Trophoblast cell (in vitro differentiated cells and primary cell): Measurements from ENCODE around the gene TMEM52.

ENCODE experiments used
- DNase-seq, 2 donors: peaks; one replicate each; pipeline ENCODE4 v3.0.0-alpha.2; 2016
- H2AFZ ChIP-seq: 2 replicates; pipeline ENCODE4 v1.6.1; 2013; ENCODE audit warnings: low read length, moderate library complexity, mild to moderate bottlenecking; ENCODE audit not compliant: insufficient read depth, poor library complexity
- H2AK5ac ChIP-seq: 2 replicates; pipeline ENCODE4 v1.6.1; 2013; ENCODE audit warnings: mild to moderate bottlenecking, low read length
- H2BK120ac ChIP-seq: 2 replicates; pipeline ENCODE4 v1.6.1; 2013; ENCODE audit warnings: low read length, mild to moderate bottlenecking, moderate library complexity; ENCODE audit not compliant: insufficient read depth, poor library complexity
- H2BK12ac ChIP-seq: 2 replicates; pipeline ENCODE4 v1.6.1; 2013; ENCODE audit warnings: mild to moderate bottlenecking, low read length, moderate library complexity
- H2BK5ac ChIP-seq: 2 replicates; pipeline ENCODE4 v1.6.1; 2013; ENCODE audit warnings: low read length, low read depth, moderate library complexity, mild to moderate bottlenecking; ENCODE audit not compliant: poor library complexity
- H3K14ac ChIP-seq: 2 replicates; pipeline ENCODE4 v1.6.1; 2013; ENCODE audit warnings: mild to moderate bottlenecking, low read length
- H3K18ac ChIP-seq: 2 replicates; pipeline ENCODE4 v1.6.1; 2013; ENCODE audit warnings: mild to moderate bottlenecking, low read length
- H3K23ac ChIP-seq: 2 replicates; pipeline ENCODE4 v1.6.1; 2013; ENCODE audit warnings: low read length
- H3K27ac ChIP-seq: 2 replicates; pipeline ENCODE4 v1.5.1; 2013; ENCODE audit warnings: low read depth, mild to moderate bottlenecking, inconsistent platforms, low read length, moderate library complexity
- H3K27me3 ChIP-seq: 2 replicates; pipeline ENCODE4 v1.6.1; 2013; ENCODE audit warnings: inconsistent platforms, mild to moderate bottlenecking, low read length, moderate library complexity; ENCODE audit not compliant: insufficient read depth
- H3K36me3 ChIP-seq, 2 experiments: 1 replicate in 1 of 2; 2 replicates in 1 of 2; pipeline ENCODE4 v1.6.1; 2013; ENCODE audit warnings: low read length in 2 of 2, mild to moderate bottlenecking in 2 of 2, moderate library complexity in 1 of 2; ENCODE audit not compliant: insufficient read depth in 2 of 2, control insufficient read depth in 1 of 2
- H3K4ac ChIP-seq: 2 replicates; pipeline ENCODE4 v1.6.1; 2013; ENCODE audit warnings: low read depth, mild to moderate bottlenecking, low read length, moderate library complexity
- H3K4me1 ChIP-seq, 2 experiments: 1 replicate in 1 of 2; 2 replicates in 1 of 2; pipeline ENCODE4 v1.6.1; 2013; ENCODE audit warnings: low read length in 2 of 2, mild to moderate bottlenecking in 2 of 2, moderate library complexity in 1 of 2; ENCODE audit not compliant: insufficient read depth in 2 of 2, control insufficient read depth in 1 of 2
- H3K4me2 ChIP-seq: 2 replicates; pipeline ENCODE4 v1.6.1; 2013; ENCODE audit warnings: inconsistent platforms, mild to moderate bottlenecking, low read length, moderate library complexity
- H3K4me3 ChIP-seq: 2 replicates; pipeline ENCODE4 v1.5.1; 2013; ENCODE audit warnings: mild to moderate bottlenecking, low read depth, low read length, inconsistent platforms
- H3K79me1 ChIP-seq: one replicate; pipeline ENCODE4 v1.6.1; 2013; ENCODE audit warnings: low read length
- H3K79me2 ChIP-seq: 2 replicates; pipeline ENCODE4 v1.6.1; 2013; ENCODE audit warnings: low read length, mild to moderate bottlenecking; ENCODE audit not compliant: control insufficient read depth, insufficient read depth, poor library complexity
- H3K9ac ChIP-seq: 2 replicates; pipeline ENCODE4 v1.6.1; 2013; ENCODE audit warnings: mild to moderate bottlenecking, low read length
- H3K9me3 ChIP-seq: 2 replicates; pipeline ENCODE4 v1.6.1; 2013; ENCODE audit warnings: low read depth, mild to moderate bottlenecking, control low read depth, inconsistent platforms, low read length; ENCODE audit not compliant: insufficient read depth
- H4K12ac ChIP-seq: 2 replicates; pipeline ENCODE4 v1.6.1; 2013; ENCODE audit warnings: low read depth, mild to moderate bottlenecking, low read length, moderate library complexity
- H4K8ac ChIP-seq: 2 replicates; pipeline ENCODE4 v1.6.1; 2013; ENCODE audit warnings: low read depth, mild to moderate bottlenecking, low read length, moderate library complexity
- H4K91ac ChIP-seq: one replicate; pipeline ENCODE4 v1.6.1; 2013; ENCODE audit warnings: low read depth, mild to moderate bottlenecking, low read length, moderate library complexity
- WGBS: extraction: QIAGEN DNeasy Blood & Tissue Kit; methylation state at CpG from one replicate; pipeline ENCODE4 v1.1.7; 2013; ENCODE audit warnings: missing lambda C conversion rate; ENCODE audit not compliant: insufficient read length, insufficient coverage; ENCODE audit errors: extremely low coverage; 5-methylcytosine and 5-hydroxymethylcytosine counted together

Gene TMEM52

DNA sequence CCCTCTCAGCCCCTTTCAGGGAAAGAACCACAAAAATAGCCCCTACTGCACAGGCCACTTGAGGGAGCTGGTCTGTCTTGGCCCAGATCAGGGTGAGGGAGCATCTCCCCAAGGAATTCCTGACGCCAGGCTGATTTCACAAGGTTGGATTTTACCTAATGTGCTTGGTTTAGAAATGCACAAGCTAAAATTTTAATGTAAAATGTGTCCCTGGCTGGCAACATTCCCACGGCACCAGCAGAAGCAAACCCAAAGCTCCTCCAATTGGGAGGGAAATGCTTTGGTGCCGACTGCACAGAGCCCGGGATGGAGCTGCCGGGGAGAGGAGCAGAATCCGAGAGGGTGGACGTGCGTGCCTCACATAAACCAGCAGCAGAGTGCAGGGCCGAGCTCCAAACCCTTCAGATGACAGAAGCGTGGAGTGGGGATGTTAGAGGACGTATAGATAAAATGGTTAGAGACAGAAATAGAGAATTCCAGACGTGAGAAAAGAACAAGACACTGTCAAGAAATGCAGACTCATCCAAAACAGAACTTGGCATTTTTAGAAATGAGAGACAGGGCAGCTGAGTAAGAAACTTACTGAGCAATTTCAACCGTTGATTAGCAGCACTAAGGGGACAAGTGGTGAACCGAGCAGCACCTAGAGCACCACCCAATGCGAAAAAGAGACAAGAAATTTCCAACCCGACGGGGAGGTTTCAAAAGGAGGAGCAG, 41.6 kb upstream of the TMEM52 start:
- no peak overlapping the region for H2BK5ac ChIP-seq
- no peak overlapping the region for H3K4me3 ChIP-seq
- no peak overlapping the region for H3K27ac ChIP-seq
- H3K4ac ChIP-seq = no peak overlapping the region
- H4K91ac ChIP-seq = no peak overlapping the region
- H3K4me2 ChIP-seq = no peak overlapping the region
- H2AFZ ChIP-seq = no peak overlapping the region
- H4K12ac ChIP-seq = no peak overlapping the region
- no peak overlapping the region for H3K9ac ChIP-seq
- no peaks in the 10 kb centered on the region for H3K36me3 ChIP-seq
- no peak overlapping the region for H3K23ac ChIP-seq
- H3K14ac ChIP-seq = no peak overlapping the region
- no peak overlapping the region for H4K8ac ChIP-seq
- H3K79me2 ChIP-seq = no peaks in the 10 kb centered on the region
- H3K27me3 ChIP-seq = no peaks in the 10 kb centered on the region
- H3K4me1 ChIP-seq = peaks cover 0 to 2% of the 10 kb centered on the region in 2 experiments
- H2BK120ac ChIP-seq = no peak overlapping the region
- H3K9me3 ChIP-seq = no peaks in the 10 kb centered on the region
- no peaks in the 10 kb centered on the region for H3K79me1 ChIP-seq
- no CpG with 5 or more reads among the region's 17 CpGs for WGBS
- no peak overlapping the region for H3K18ac ChIP-seq
- H2BK12ac ChIP-seq = no peak overlapping the region
- peak in 1 of 2 donors; percentile 15 for DNase-seq
- H2AK5ac ChIP-seq = no peak overlapping the region

DNA sequence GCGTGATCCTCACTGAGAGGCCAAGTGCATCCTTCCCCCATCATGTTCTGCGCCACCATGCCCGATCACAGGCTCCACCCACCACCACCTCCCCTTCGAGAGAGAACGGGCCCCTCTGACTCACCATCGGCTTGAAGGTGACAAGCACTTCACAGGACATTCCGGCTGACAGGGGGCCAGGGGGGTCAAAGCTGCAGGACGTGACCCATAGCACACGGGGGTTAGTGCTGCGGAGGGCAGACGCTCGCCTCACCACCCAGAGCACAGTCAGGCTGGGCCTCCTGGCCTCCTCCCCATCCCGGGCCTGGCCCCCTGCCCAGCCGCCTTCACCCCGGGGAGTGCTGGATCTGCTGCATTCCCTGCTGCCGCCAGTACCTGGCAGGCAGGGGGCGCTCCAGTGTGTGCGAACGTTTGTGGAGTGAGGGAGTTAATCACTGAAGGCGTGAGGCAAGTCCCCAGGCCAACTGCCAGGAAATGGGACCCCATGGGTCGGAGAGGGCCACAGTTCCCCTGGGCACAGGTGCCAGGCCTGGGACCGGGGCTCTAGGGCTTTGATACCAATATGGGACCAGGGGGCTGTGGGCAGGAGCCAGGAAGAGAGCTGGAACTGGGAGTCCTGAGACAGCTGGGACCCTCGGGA, 40.9 kb upstream of the TMEM52 start:
- WGBS = no CpG with 5 or more reads among the region's 23 CpGs
- Histone ChIP-seq H3K4ac (no peak overlapping the region), H3K4me1 (peaks cover 0 to 2% of the 10 kb centered on the region in 2 experiments)

DNA sequence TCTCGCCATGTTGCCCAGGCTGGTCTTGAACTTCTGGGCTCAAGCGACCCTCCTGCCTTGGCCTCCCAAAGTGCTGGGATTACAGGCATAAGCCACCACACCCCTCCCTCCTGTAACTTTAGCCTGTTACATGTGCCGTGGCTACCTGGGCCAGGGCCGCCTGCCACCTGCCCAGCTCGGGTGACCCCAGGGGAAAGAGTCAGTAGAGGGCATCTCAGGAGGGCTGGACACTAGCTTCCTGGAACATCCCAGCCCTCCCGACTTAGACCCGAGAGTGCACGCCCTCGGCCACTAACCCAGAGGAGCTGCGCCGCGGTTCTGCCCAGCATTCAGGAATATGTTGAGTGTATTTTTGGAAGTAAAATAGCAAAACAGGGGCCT, 40.4 kb upstream of the TMEM52 start:
- no CpG with 5 or more reads among the region's 12 CpGs for WGBS
- no peak overlapping the region for H3K4me2 ChIP-seq
- no peak overlapping the region for H2AK5ac ChIP-seq
- no peak overlapping the region for H3K4ac ChIP-seq
- H3K4me3 ChIP-seq = no peak overlapping the region
- H3K9ac ChIP-seq = no peak overlapping the region
- no peak overlapping the region for H2BK120ac ChIP-seq
- no peaks in the 10 kb centered on the region for H3K79me1 ChIP-seq
- H2BK5ac ChIP-seq = no peak overlapping the region
- H4K8ac ChIP-seq = no peak overlapping the region
- H4K91ac ChIP-seq = no peak overlapping the region
- peaks cover 2% of the 10 kb centered on the region for H3K9me3 ChIP-seq
- no peak for DNase-seq
- no peak overlapping the region for H3K14ac ChIP-seq
- no peak overlapping the region for H2AFZ ChIP-seq
- no peak overlapping the region for H3K18ac ChIP-seq
- H2BK12ac ChIP-seq = no peak overlapping the region
- peaks cover 0 to 2% of the 10 kb centered on the region in 2 experiments for H3K4me1 ChIP-seq
- no peak overlapping the region for H3K27ac ChIP-seq
- no peak overlapping the region for H4K12ac ChIP-seq
- no peaks in the 10 kb centered on the region for H3K36me3 ChIP-seq
- no peaks in the 10 kb centered on the region for H3K27me3 ChIP-seq
- H3K79me2 ChIP-seq = no peaks in the 10 kb centered on the region
- H3K23ac ChIP-seq = no peak overlapping the region

More for the DNA sequence above, 40.9 kb upstream of the TMEM52 start:
- Histone ChIP-seq H4K12ac (no peak overlapping the region), H3K79me2 (no peaks in the 10 kb centered on the region), H2BK12ac (no peak overlapping the region), H3K4me3 (no peak overlapping the region), H3K14ac (no peak overlapping the region), H3K27me3 (no peaks in the 10 kb centered on the region), H3K9me3 (peaks cover under 1% of the 10 kb centered on the region), H2BK5ac (no peak overlapping the region), H2BK120ac (no peak overlapping the region), H3K79me1 (no peaks in the 10 kb centered on the region), H4K8ac (no peak overlapping the region), H3K18ac (no peak overlapping the region), H2AK5ac (no peak overlapping the region), H3K27ac (no peak overlapping the region), H4K91ac (no peak overlapping the region), H3K4me2 (peak overlapping the region; percentile 41), H3K9ac (no peak overlapping the region), H3K36me3 (no peaks in the 10 kb centered on the region), H2AFZ (no peak overlapping the region), H3K23ac (no peak overlapping the region)
- DNase-seq = peak; percentile 69 to 84

DNA sequence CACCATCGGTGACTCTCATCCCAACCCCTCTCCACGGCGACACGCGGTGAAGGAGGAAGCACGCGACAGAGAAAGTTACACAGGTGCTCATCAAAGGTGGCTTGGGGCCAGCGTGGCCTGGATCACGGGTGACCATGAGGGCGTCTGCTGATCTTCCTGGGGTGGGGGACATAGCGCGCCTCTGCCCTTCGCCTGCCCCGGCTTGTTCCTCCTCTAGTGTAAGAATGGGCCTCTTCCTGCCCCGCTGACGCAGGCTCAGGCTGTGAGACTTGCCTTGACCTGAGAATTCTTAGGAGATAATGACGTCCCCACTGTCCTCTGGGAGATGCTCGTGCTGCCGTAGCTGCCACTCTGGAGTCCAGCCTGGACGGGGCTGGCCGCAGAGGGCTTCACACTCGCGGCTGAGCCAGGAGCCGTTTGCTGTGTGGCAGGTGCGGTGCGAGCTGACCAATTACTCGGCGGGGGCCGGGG, 39.0 kb upstream of the TMEM52 start:
- Histone ChIP-seq H3K79me1 (no peaks in the 10 kb centered on the region), H3K4me2 (no peak overlapping the region), H3K9me3 (peaks cover 2% of the 10 kb centered on the region), H3K4me3 (no peak overlapping the region), H4K8ac (no peak overlapping the region), H3K14ac (no peak overlapping the region), H2BK5ac (no peak overlapping the region), H3K4ac (no peak overlapping the region), H3K23ac (no peak overlapping the region), H3K36me3 (no peaks in the 10 kb centered on the region), H3K27ac (no peak overlapping the region), H3K4me1 (peaks cover 0 to 2% of the 10 kb centered on the region in 2 experiments), H3K18ac (no peak overlapping the region), H2BK12ac (no peak overlapping the region), H4K12ac (no peak overlapping the region), H2AFZ (no peak overlapping the region), H3K9ac (no peak overlapping the region), H4K91ac (no peak overlapping the region), H3K27me3 (no peaks in the 10 kb centered on the region), H2AK5ac (no peak overlapping the region), H3K79me2 (no peaks in the 10 kb centered on the region), H2BK120ac (no peak overlapping the region)
- no peak for DNase-seq
- WGBS = no CpG with 5 or more reads among the region's 29 CpGs
